22Rv1 (cell line): ENCODE results near the gene CLSTN2.

Experiments used
- H3K27ac ChIP-seq: fragments of 450-650 bp; 2 replicates; pipeline ENCODE4 v1.5.1; 2017
- CTCF ChIP-seq: fragments of 450-650 bp; IDR thresholded peaks from 2 replicates; pipeline ENCODE4 v1.5.1; 2017; ENCODE audit warnings: mild to moderate bottlenecking
- ZFX ChIP-seq: fragments of 450-650 bp; IDR thresholded peaks from 2 replicates; pipeline ENCODE4 v1.6.1; 2017; ENCODE audit warnings: antibody characterized with exemption, borderline replicate concordance

CLSTN2 gene

GRCh38 chr3:140453750-140454149 lies 518.8 kb downstream of the CLSTN2 start:
- H3K27ac ChIP-seq: no peak overlapping the region
- TF ChIP-seq ZFX: no peak
- TF ChIP-seq CTCF: no peak

GRCh38 chr3:140455521-140456214 lies 520.7 kb downstream of the CLSTN2 start:
- no peak overlapping the region for H3K27ac ChIP-seq
- TF ChIP-seq CTCF (no peak), ZFX (no peak)

GRCh38 chr3:140456974-140457373 lies 522.0 kb downstream of the CLSTN2 start:
- no peak overlapping the region for H3K27ac ChIP-seq
- TF ChIP-seq ZFX (no peak), CTCF (no peak)

- no peak for TF ChIP-seq ZFX
- TF ChIP-seq CTCF: no peak
- no peak overlapping the region for H3K27ac ChIP-seq
These were observed 524.5 kb downstream of the CLSTN2 start for GRCh38 chr3:140459462-140459861.

GRCh38 chr3:140461250-140461649 lies 526.3 kb downstream of the CLSTN2 start:
- no peak overlapping the region for H3K27ac ChIP-seq
- TF ChIP-seq CTCF (no peak), ZFX (no peak)

GRCh38 chr3:140463355-140463754 lies 528.4 kb downstream of the CLSTN2 start:
- no peak for TF ChIP-seq CTCF
- TF ChIP-seq ZFX: no peak
- no peak overlapping the region for H3K27ac ChIP-seq

- TF ChIP-seq ZFX: no peak
- no peak for TF ChIP-seq CTCF
- no peak overlapping the region for H3K27ac ChIP-seq
These were observed 531.0 kb downstream of the CLSTN2 start for GRCh38 chr3:140465988-140466387.
